Neuronal stem cell (in vitro differentiated cells): ENCODE measurements around the gene SNX3.

ENCODE experiments used
- DNase-seq: peaks from one replicate; pipeline ENCODE4 v3.0.0-alpha.2; 2013; ENCODE audit warnings: low spot score
- H2AFZ ChIP-seq: one replicate; pipeline ENCODE4 v1.6.1; 2013; ENCODE audit warnings: mild to moderate bottlenecking, low read length, inconsistent platforms
- H2AK5ac ChIP-seq: 2 replicates; pipeline ENCODE4 v1.6.1; 2013; ENCODE audit warnings: low read depth, mild to moderate bottlenecking, inconsistent platforms, low read length, moderate library complexity, mixed read lengths
- H2BK120ac ChIP-seq: 2 replicates; pipeline ENCODE4 v1.6.1; 2013; ENCODE audit warnings: low read depth, mild to moderate bottlenecking, inconsistent platforms, low read length, moderate library complexity, mixed read lengths
- H2BK12ac ChIP-seq: one replicate; pipeline ENCODE4 v1.6.1; 2013; ENCODE audit warnings: low read length, inconsistent platforms
- H2BK15ac ChIP-seq: 2 replicates; pipeline ENCODE4 v1.6.1; 2013; ENCODE audit warnings: mild to moderate bottlenecking, low read length, inconsistent platforms, mixed read lengths
- H2BK5ac ChIP-seq: one replicate; pipeline ENCODE4 v1.6.1; 2013; ENCODE audit warnings: inconsistent platforms, mild to moderate bottlenecking, low read length, moderate library complexity
- H3K14ac ChIP-seq: one replicate; pipeline ENCODE4 v1.6.1; 2013; ENCODE audit warnings: low read length, inconsistent platforms
- H3K18ac ChIP-seq: 2 replicates; pipeline ENCODE4 v1.6.1; 2013; ENCODE audit warnings: low read length, inconsistent platforms
- H3K23ac ChIP-seq: 2 replicates; pipeline ENCODE4 v1.6.1; 2013; ENCODE audit warnings: low read depth, mild to moderate bottlenecking, mixed read lengths, low read length, inconsistent platforms; ENCODE audit not compliant: poor library complexity
- H3K27ac ChIP-seq: replicated peaks from 3 replicates; pipeline ENCODE4 v1.5.1; 2013; ENCODE audit warnings: low read length, inconsistent platforms
- H3K27me3 ChIP-seq, 3 experiments: 2 replicates each; pipeline ENCODE4 v1.6.1; 2013; ENCODE audit warnings: low read length in 3 of 3, mild to moderate bottlenecking in 2 of 3, inconsistent platforms in 1 of 3, low read depth in 1 of 3, mixed read lengths in 1 of 3, moderate library complexity in 1 of 3; ENCODE audit not compliant: control insufficient read depth in 3 of 3, insufficient read depth in 3 of 3
- H3K36me3 ChIP-seq, 2 donors: replicated peaks in 1 of 2; 2 replicates each; pipeline ENCODE4 v1.6.1; 2013; ENCODE audit warnings: low read length in 2 of 2; ENCODE audit not compliant: control insufficient read depth in 2 of 2, insufficient read depth in 2 of 2
- H3K4ac ChIP-seq: 2 replicates; pipeline ENCODE4 v1.6.1; 2013; ENCODE audit warnings: inconsistent platforms, mild to moderate bottlenecking, low read length, moderate library complexity
- H3K4me1 ChIP-seq, 2 donors: 1 replicate in 1 of 2; 2 replicates in 1 of 2; pipeline ENCODE4 v1.6.1; 2013; ENCODE audit warnings: low read length in 2 of 2, low read depth in 1 of 2; ENCODE audit not compliant: control insufficient read depth in 2 of 2, insufficient read depth in 1 of 2
- H3K4me2 ChIP-seq: one replicate; pipeline ENCODE4 v1.6.1; 2013; ENCODE audit warnings: mild to moderate bottlenecking, low read length, inconsistent platforms; ENCODE audit not compliant: insufficient read depth, poor library complexity, severe bottlenecking
- H3K4me3 ChIP-seq, 2 donors: 2 replicates each; pipeline ENCODE4 v1.5.1; 2013; ENCODE audit warnings: low read length in 2 of 2, mild to moderate bottlenecking in 2 of 2, inconsistent platforms in 1 of 2, moderate library complexity in 1 of 2
- H3K79me1 ChIP-seq: one replicate; pipeline ENCODE4 v1.6.1; 2013; ENCODE audit warnings: low read depth, mild to moderate bottlenecking, inconsistent platforms, low read length, moderate library complexity
- H3K9ac ChIP-seq: one replicate; pipeline ENCODE4 v1.6.1; 2013; ENCODE audit warnings: mild to moderate bottlenecking, low read depth, low read length, inconsistent platforms; ENCODE audit not compliant: poor library complexity
- H3K9me3 ChIP-seq, 2 donors: replicated peaks in 1 of 2; 2 replicates each; pipeline versions ENCODE3 to v1.6.1; 2013; ENCODE audit warnings: low read length in 2 of 2, mild to moderate bottlenecking in 2 of 2, inconsistent platforms in 1 of 2, low read depth in 1 of 2, mixed read lengths in 1 of 2, moderate library complexity in 1 of 2; ENCODE audit not compliant: control insufficient read depth in 2 of 2, insufficient read depth in 1 of 2
- H4K8ac ChIP-seq: one replicate; pipeline ENCODE4 v1.6.1; 2013; ENCODE audit warnings: low read depth, mild to moderate bottlenecking, inconsistent platforms, low read length, moderate library complexity
- H4K91ac ChIP-seq: one replicate; pipeline ENCODE4 v1.6.1; 2013; ENCODE audit warnings: low read length, low read depth, mild to moderate bottlenecking, inconsistent platforms; ENCODE audit not compliant: poor library complexity
- WGBS, 2 donors: extraction: QIAGEN DNeasy Blood & Tissue Kit; methylation state at CpG; one replicate each; pipeline ENCODE4 v1.1.7; 2013; ENCODE audit warnings: missing lambda C conversion rate in 2 of 2, mixed read lengths in 1 of 2; ENCODE audit not compliant: insufficient read length in 2 of 2, insufficient replicate concordance in 1 of 2; ENCODE audit errors: extremely low coverage in 2 of 2; 5-methylcytosine and 5-hydroxymethylcytosine counted together

The SNX3 gene

GRCh38 chr6:108287373-108287772, 26.5 kb upstream of the SNX3 start:
- H3K9ac ChIP-seq = no peak overlapping the region
- H3K27me3 ChIP-seq = no peaks in the 10 kb centered on the region
- H4K8ac ChIP-seq = no peak overlapping the region
- no peak overlapping the region for H3K4me3 ChIP-seq
- no peak overlapping the region for H2BK15ac ChIP-seq
- H3K14ac ChIP-seq = no peak overlapping the region
- H3K9me3 ChIP-seq = peaks cover 0 to 1% of the 10 kb centered on the region in 2 donors
- no peak for DNase-seq
- H3K36me3 ChIP-seq = no peaks in the 10 kb centered on the region
- no peak overlapping the region for H2AK5ac ChIP-seq
- H2BK12ac ChIP-seq = no peak overlapping the region
- H3K4me1 ChIP-seq = no peaks in the 10 kb centered on the region
- no peak overlapping the region for H3K18ac ChIP-seq
- no peak overlapping the region for H4K91ac ChIP-seq
- no peak overlapping the region for H3K4ac ChIP-seq
- H3K23ac ChIP-seq = no peak overlapping the region
- WGBS, 2 donors = no CpG with 5 or more reads among the region's 3 CpGs
- no peak overlapping the region for H3K27ac ChIP-seq
- H3K79me1 ChIP-seq = no peaks in the 10 kb centered on the region
- H2AFZ ChIP-seq = no peak overlapping the region
- no peak overlapping the region for H3K4me2 ChIP-seq
- H2BK120ac ChIP-seq = no peak overlapping the region
- H2BK5ac ChIP-seq = no peak overlapping the region

GRCh38 chr6:108286366-108286765, 25.5 kb upstream of the SNX3 start:
- Histone ChIP-seq H2AFZ (no peak overlapping the region), H3K4ac (no peak overlapping the region), H3K18ac (no peak overlapping the region), H3K23ac (no peak overlapping the region), H2BK12ac (no peak overlapping the region), H4K8ac (no peak overlapping the region), H3K14ac (no peak overlapping the region), H3K4me1 (no peaks in the 10 kb centered on the region), H3K9ac (no peak overlapping the region), H3K4me3 (no peak overlapping the region), H3K27me3 (no peaks in the 10 kb centered on the region), H4K91ac (no peak overlapping the region), H3K9me3 (peaks cover 0 to 1% of the 10 kb centered on the region in 2 donors), H3K36me3 (no peaks in the 10 kb centered on the region), H2BK15ac (no peak overlapping the region), H3K4me2 (no peak overlapping the region), H3K79me1 (no peaks in the 10 kb centered on the region), H2BK5ac (no peak overlapping the region), H2AK5ac (no peak overlapping the region), H2BK120ac (no peak overlapping the region), H3K27ac (no peak overlapping the region)
- WGBS, 2 donors = no CpG with 5 or more reads among the region's 4 CpGs
- DNase-seq = no peak

GRCh38 chr6:108285381-108285780, 24.5 kb upstream of the SNX3 start:
- no peaks in the 10 kb centered on the region for H3K27me3 ChIP-seq
- no peaks in the 10 kb centered on the region for H3K4me1 ChIP-seq
- no peaks in the 10 kb centered on the region for H3K79me1 ChIP-seq
- H3K4me3 ChIP-seq = no peak overlapping the region
- H2BK15ac ChIP-seq = no peak overlapping the region
- DNase-seq = no peak
- H3K23ac ChIP-seq = no peak overlapping the region
- H2AK5ac ChIP-seq = no peak overlapping the region
- H2BK5ac ChIP-seq = no peak overlapping the region
- no peak overlapping the region for H3K27ac ChIP-seq
- H3K4me2 ChIP-seq = no peak overlapping the region
- H3K4ac ChIP-seq = no peak overlapping the region
- no peak overlapping the region for H2BK120ac ChIP-seq
- H3K18ac ChIP-seq = no peak overlapping the region
- no peak overlapping the region for H3K9ac ChIP-seq
- no peaks in the 10 kb centered on the region for H3K36me3 ChIP-seq
- no peak overlapping the region for H4K8ac ChIP-seq
- H2AFZ ChIP-seq = no peak overlapping the region
- H4K91ac ChIP-seq = no peak overlapping the region
- no peak overlapping the region for H2BK12ac ChIP-seq
- peaks cover 0 to 1% of the 10 kb centered on the region in 2 donors for H3K9me3 ChIP-seq
- no peak overlapping the region for H3K14ac ChIP-seq

- Histone ChIP-seq H3K9me3 (no peaks in the 10 kb centered on the region), H2BK12ac (no peak overlapping the region), H2AFZ (peak overlapping the region; percentile 27), H2BK15ac (no peak overlapping the region), H3K79me1 (no peaks in the 10 kb centered on the region), H2BK5ac (no peak overlapping the region), H3K27me3 (no peaks in the 10 kb centered on the region), H3K4me1 (peaks cover 0 to 2% of the 10 kb centered on the region in 2 donors), H3K18ac (no peak overlapping the region), H3K4me2 (no peak overlapping the region), H3K14ac (no peak overlapping the region), H3K36me3 (no peaks in the 10 kb centered on the region), H2BK120ac (no peak overlapping the region), H3K23ac (no peak overlapping the region), H3K4me3 (no peak overlapping the region), H3K27ac (no peak overlapping the region), H4K91ac (no peak overlapping the region), H4K8ac (no peak overlapping the region), H3K4ac (no peak overlapping the region), H2AK5ac (no peak overlapping the region), H3K9ac (no peak overlapping the region)
- WGBS, 2 donors = no CpG with 5 or more reads among the region's 4 CpGs
- no peak for DNase-seq
Measured at GRCh38 chr6:108277831-108278230, 17.0 kb upstream of the SNX3 start.
